T-cell (primary cell): ENCODE results near the gene GRHL1. TPM values are rescaled to one million over a fixed set of nuclear protein-coding genes. Genes with fewer than 3 reads are reported as not detected.

ENCODE experiments used
- ATAC-seq, 4 experiments: fragments of 200-7000 bp in 3 of 4; fragments of 150-1000 bp in 1 of 4; cut with Tn5 transposase; replicated peaks in 1 of 4; 1 replicate in 3 of 4; 2 replicates in 1 of 4; pipeline ENCODE4 v1.10.0; 2021; ENCODE audit warnings: moderate library complexity in 3 of 4, mild to moderate bottlenecking in 2 of 4, moderate number of reproducible peaks in 1 of 4
- CTCF ChIA-PET, 2 donors: fragments of 300-600 bp; sonication (Branson Sonifier 250); formaldehyde crosslinking; loops; one replicate each; lab custom pipeline; 2022; ENCODE audit warnings: antibody characterized with exemption in 2 of 2; lab: Charles Lee
- POLR2A ChIA-PET, 2 donors: fragments of 300-600 bp; sonication (Branson Sonifier 250); formaldehyde crosslinking; loops; one replicate each; lab custom pipeline; 2022; ENCODE audit warnings: antibody characterized with exemption in 2 of 2; lab: Charles Lee
- DNase-seq, 35 experiments: peaks; one replicate each; pipeline versions ENCODE4 v3.0.0 to v3.0.0-alpha.2; 2013 to 2023
- H3K27ac ChIP-seq: one replicate; pipeline ENCODE4 v1.5.1; 2013; ENCODE audit warnings: low read length
- H3K27me3 ChIP-seq, 2 experiments: replicated peaks in 1 of 2; 1 replicate in 1 of 2; 2 replicates in 1 of 2; pipeline versions ENCODE4 v1.6.1 to v1.7.0; 2013; ENCODE audit warnings: low read length in 1 of 2, mixed read lengths in 1 of 2; ENCODE audit not compliant: control insufficient read depth in 2 of 2, insufficient read depth in 2 of 2; ENCODE audit errors: extremely low read depth in 1 of 2
- H3K36me3 ChIP-seq, 2 donors: 1 replicate in 1 of 2; 2 replicates in 1 of 2; pipeline versions ENCODE4 v1.6.1 to v1.7.0; 2013; ENCODE audit warnings: low read length in 1 of 2; ENCODE audit not compliant: control insufficient read depth in 2 of 2, insufficient read depth in 1 of 2; ENCODE audit errors: extremely low read depth in 1 of 2
- H3K4me1 ChIP-seq, 2 experiments: 1 replicate in 1 of 2; 2 replicates in 1 of 2; pipeline versions ENCODE4 v1.6.1 to v1.7.0; 2013; ENCODE audit warnings: low read length in 2 of 2, mixed read lengths in 1 of 2; ENCODE audit not compliant: insufficient read depth in 2 of 2, control insufficient read depth in 1 of 2; ENCODE audit errors: extremely low read depth in 1 of 2
- H3K4me3 ChIP-seq, 2 donors: 1 replicate in 1 of 2; 2 replicates in 1 of 2; pipeline versions ENCODE4 v1.5.1 to v1.7.0; 2013; ENCODE audit warnings: mild to moderate bottlenecking in 2 of 2, low read length in 1 of 2, moderate library complexity in 1 of 2; ENCODE audit not compliant: control insufficient read depth in 1 of 2; ENCODE audit errors: extremely low read depth in 1 of 2
- H3K9me3 ChIP-seq: 2 replicates; pipeline ENCODE4 v1.7.0; 2013
- H3K27ac Mint-ChIP-seq, 2 donors: one replicate each; pipeline ENCODE4 v1.8.0; 2020 to 2021; ENCODE audit warnings: mild to moderate bottlenecking in 2 of 2, mixed read lengths in 2 of 2
- H3K27me3 Mint-ChIP-seq, 2 donors: one replicate each; pipeline ENCODE4 v1.8.0; 2021 to 2022; ENCODE audit warnings: mixed read lengths in 2 of 2
- H3K36me3 Mint-ChIP-seq: one replicate; pipeline ENCODE4 v1.8.0; 2021; ENCODE audit warnings: mixed read lengths
- H3K4me1 Mint-ChIP-seq, 3 donors: one replicate each; pipeline ENCODE4 v1.8.0; 2020 to 2022; ENCODE audit warnings: mixed read lengths in 3 of 3, mild to moderate bottlenecking in 1 of 3
- H3K4me3 Mint-ChIP-seq, 3 donors: one replicate each; pipeline ENCODE4 v1.8.0; 2020 to 2022; ENCODE audit warnings: mild to moderate bottlenecking in 3 of 3, mixed read lengths in 3 of 3, moderate library complexity in 3 of 3
- H3K9me3 Mint-ChIP-seq, 3 donors: one replicate each; pipeline ENCODE4 v1.8.0; 2020 to 2022; ENCODE audit warnings: mixed read lengths in 3 of 3
- WGBS: methylation state at CpG from one replicate; pipeline ENCODE4 v1.1.5; 2013; ENCODE audit warnings: missing lambda C conversion rate; ENCODE audit not compliant: insufficient coverage; 5-methylcytosine and 5-hydroxymethylcytosine counted together
- total RNA-seq, 35 experiments: library from RNA in 6 of 35; stranded (reverse) in 6 of 35; fragments of 120-200 nt in 1 of 35; gene quantifications; one replicate each; pipeline versions ENCODE4 v1.2.1 to v1.2.4 and lab custom pipeline; 2013 to 2026

GRHL1 gene
- total RNA-seq, 5 donors from 2014 or later (not counting 1 experiment from before 2014, with no cell fraction given): 0.07 to 0.61 (median 0.43) TPM

GRCh38 chr2:9984871-9985480 is 33.5 kb downstream of the GRHL1 start:
- peaks cover 11 to 15% (median 12%) of the 10 kb centered on the region in 3 donors for H3K4me1 Mint-ChIP-seq
- no peak overlapping the region for H3K27ac ChIP-seq
- no peak overlapping the region for H3K27ac Mint-ChIP-seq
- ChIA-PET CTCF (interaction anchor here (0.6 to 3.3 kb wide), 49 partner anchors 9 to 1176 kb away, joined by 3 to 86 read pairs (median 4); partner anchors contain the start of genes KLF11 (in 2 of the 2) and TAF1B (in 1 of the 2)), POLR2A (interaction anchor here (0.6 kb wide), 3 partner anchors 32 to 99 kb away, joined by 4 to 17 read pairs (median 5); no protein-coding TSS in a partner anchor)
- no peaks in the 10 kb centered on the region for H3K36me3 ChIP-seq
- WGBS: no CpG with 5 or more reads among the region's 6 CpGs
- H3K9me3 ChIP-seq: no peaks in the 10 kb centered on the region
- H3K9me3 Mint-ChIP-seq: no peaks in the 10 kb centered on the region
- no peak overlapping the region for H3K4me3 ChIP-seq
- H3K27me3 Mint-ChIP-seq: peaks cover 0 to 1% of the 10 kb centered on the region in 2 donors
- DNase-seq (no peak), ATAC-seq (no peak)
- H3K4me3 Mint-ChIP-seq: no peak overlapping the region
- H3K36me3 Mint-ChIP-seq: no peaks in the 10 kb centered on the region
- peaks cover 0 to 3% of the 10 kb centered on the region in 2 experiments for H3K4me1 ChIP-seq
- H3K27me3 ChIP-seq: peaks cover 0 to 16% of the 10 kb centered on the region in 2 experiments

GRCh38 chr2:9985531-9986328 is 34.2 kb downstream of the GRHL1 start:
- H3K4me1 Mint-ChIP-seq: peaks cover 4 to 7% (median 5%) of the 10 kb centered on the region in 3 donors
- H3K27ac Mint-ChIP-seq: no peak overlapping the region
- Histone ChIP-seq H3K27ac (no peak overlapping the region), H3K4me3 (no peak overlapping the region), H3K4me1 (peaks cover 0 to 3% of the 10 kb centered on the region in 2 experiments), H3K9me3 (no peaks in the 10 kb centered on the region), H3K36me3 (no peaks in the 10 kb centered on the region), H3K27me3 (peaks cover 0 to 17% of the 10 kb centered on the region in 2 experiments)
- no peaks in the 10 kb centered on the region for H3K36me3 Mint-ChIP-seq
- CTCF ChIA-PET: interaction anchor here (0.5 to 3.3 kb wide), 13 partner anchors 8 to 392 kb away, joined by 3 to 86 read pairs (median 4); partner anchors contain the start of gene KLF11 (in 2 of the 2)
- no peaks in the 10 kb centered on the region for H3K27me3 Mint-ChIP-seq
- no peak for ATAC-seq
- WGBS: no CpG with 5 or more reads among the region's 5 CpGs
- no peak overlapping the region for H3K4me3 Mint-ChIP-seq
- no peaks in the 10 kb centered on the region for H3K9me3 Mint-ChIP-seq
- DNase-seq: no peak
- POLR2A ChIA-PET: interaction anchor here (0.5 to 0.6 kb wide), 2 partner anchors 52 to 383 kb away, joined by 5 to 7 read pairs; no protein-coding TSS in a partner anchor

- Histone ChIP-seq H3K4me3 (no peak overlapping the region), H3K27ac (no peak overlapping the region), H3K36me3 (no peaks in the 10 kb centered on the region), H3K4me1 (peaks cover 0 to 3% of the 10 kb centered on the region in 2 experiments), H3K9me3 (no peaks in the 10 kb centered on the region), H3K27me3 (peaks cover 0 to 8% of the 10 kb centered on the region in 2 experiments)
- Mint-ChIP-seq H3K27ac (no peak overlapping the region), H3K36me3 (no peaks in the 10 kb centered on the region), H3K4me1 (peaks cover 4 to 7% (median 4%) of the 10 kb centered on the region in 3 donors), H3K4me3 (no peak overlapping the region), H3K27me3 (no peaks in the 10 kb centered on the region), H3K9me3 (no peaks in the 10 kb centered on the region)
- POLR2A ChIA-PET: no interaction called here
- ATAC-seq (no peak), DNase-seq (no peak)
- 90% methylated on average over 4 of the region's 5 CpGs for WGBS
- CTCF ChIA-PET: no interaction called here
Observed at GRCh38 chr2:9988320-9988719, 36.8 kb downstream of the GRHL1 start.

- Mint-ChIP-seq H3K36me3 (no peaks in the 10 kb centered on the region), H3K27me3 (no peaks in the 10 kb centered on the region), H3K4me3 (no peak overlapping the region), H3K4me1 (peaks cover 0 to 5% (median 0%) of the 10 kb centered on the region in 3 donors), H3K27ac (no peak overlapping the region), H3K9me3 (no peaks in the 10 kb centered on the region)
- WGBS: 100% methylated on average over 2 of the region's 6 CpGs
- POLR2A ChIA-PET: no interaction called here
- Histone ChIP-seq H3K27ac (no peak overlapping the region), H3K4me1 (no peaks in the 10 kb centered on the region), H3K9me3 (no peaks in the 10 kb centered on the region), H3K4me3 (no peak overlapping the region), H3K36me3 (no peaks in the 10 kb centered on the region), H3K27me3 (peaks cover 0 to 6% of the 10 kb centered on the region in 2 experiments)
- CTCF ChIA-PET: no interaction called here
- DNase-seq (no peak), ATAC-seq (no peak)
Observed at GRCh38 chr2:9990736-9991135, 39.2 kb downstream of the GRHL1 start.

- no peaks in the 10 kb centered on the region for H3K4me1 ChIP-seq
- H3K4me3 Mint-ChIP-seq: no peak overlapping the region
- H3K36me3 ChIP-seq: no peaks in the 10 kb centered on the region
- H3K27ac Mint-ChIP-seq: no peak overlapping the region
- CTCF ChIA-PET: no interaction called here
- ATAC-seq: no peak
- H3K27me3 Mint-ChIP-seq: no peaks in the 10 kb centered on the region
- WGBS: no CpG with 5 or more reads among the region's 1 CpG
- no peaks in the 10 kb centered on the region for H3K9me3 ChIP-seq
- H3K4me1 Mint-ChIP-seq: peaks cover 0 to 5% (median 0%) of the 10 kb centered on the region in 3 donors
- DNase-seq: no peak
- POLR2A ChIA-PET: no interaction called here
- no peak overlapping the region for H3K4me3 ChIP-seq
- no peaks in the 10 kb centered on the region for H3K9me3 Mint-ChIP-seq
- H3K27ac ChIP-seq: no peak overlapping the region
- H3K27me3 ChIP-seq: peaks cover 0 to 6% of the 10 kb centered on the region in 2 experiments
- H3K36me3 Mint-ChIP-seq: no peaks in the 10 kb centered on the region
Observed at GRCh38 chr2:9991221-9991620, 39.7 kb downstream of the GRHL1 start.

- ChIA-PET CTCF (no interaction called here), POLR2A (interaction anchor here in 1 of 2 donors (0.6 kb wide), 1 partner anchor 45 kb away, joined by 12 read pairs; no protein-coding TSS in a partner anchor)
- Histone ChIP-seq H3K4me1 (no peaks in the 10 kb centered on the region), H3K4me3 (no peak overlapping the region), H3K9me3 (no peaks in the 10 kb centered on the region), H3K27me3 (peaks cover 0 to 6% of the 10 kb centered on the region in 2 experiments), H3K36me3 (no peaks in the 10 kb centered on the region), H3K27ac (no peak overlapping the region)
- H3K9me3 Mint-ChIP-seq: no peaks in the 10 kb centered on the region
- no peak overlapping the region for H3K4me3 Mint-ChIP-seq
- H3K27me3 Mint-ChIP-seq: no peaks in the 10 kb centered on the region
- no peaks in the 10 kb centered on the region for H3K36me3 Mint-ChIP-seq
- ATAC-seq (no peak), DNase-seq (no peak)
- H3K4me1 Mint-ChIP-seq: peaks cover 0 to 5% (median 0%) of the 10 kb centered on the region in 3 donors
- 81% methylated on average over 3 of the region's 6 CpGs for WGBS
- H3K27ac Mint-ChIP-seq: no peak overlapping the region
Observed at GRCh38 chr2:9991829-9992273, 40.4 kb downstream of the GRHL1 start.
